IMR-90 (cell line): ENCODE measurements around the gene GRIN2A.

ENCODE experiments used
- SMC3 ChIP-seq: fragments of 150-350 bp; IDR thresholded peaks from 2 replicates; pipeline ENCODE4 v1.6.1; 2016; ENCODE audit warnings: low read depth, mild to moderate bottlenecking, antibody characterized with exemption, low read length, moderate library complexity
- TF ChIP-seq, protein P1 (sequence below): conservative IDR thresholded peaks from 2 replicates; pipeline ENCODE4 v1.5.1; 2012; ENCODE audit warnings: mild to moderate bottlenecking, low read depth, low read length, improper control_type of control experiment

DNA sequence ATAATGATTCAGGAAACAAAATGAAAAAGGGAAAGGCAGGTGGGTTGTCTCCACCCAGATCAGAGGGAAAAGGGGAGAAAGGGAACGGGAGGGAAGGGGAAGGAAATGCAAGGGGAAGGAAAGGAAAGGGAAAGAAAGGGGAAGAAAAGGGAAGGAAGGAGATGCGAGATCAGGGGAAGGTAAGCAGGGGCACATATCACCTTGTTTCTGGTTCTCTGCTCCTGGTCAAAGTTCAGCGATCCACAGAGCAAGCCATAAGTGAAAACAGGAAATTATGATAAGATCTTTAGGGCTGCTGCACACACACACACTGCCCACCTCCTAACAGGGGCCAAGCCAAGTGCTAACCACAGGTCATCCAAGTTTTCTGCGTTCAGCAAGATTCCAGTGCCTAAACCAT, 37.5 kb upstream of the GRIN2A start:
- TF ChIP-seq, protein P1, sequence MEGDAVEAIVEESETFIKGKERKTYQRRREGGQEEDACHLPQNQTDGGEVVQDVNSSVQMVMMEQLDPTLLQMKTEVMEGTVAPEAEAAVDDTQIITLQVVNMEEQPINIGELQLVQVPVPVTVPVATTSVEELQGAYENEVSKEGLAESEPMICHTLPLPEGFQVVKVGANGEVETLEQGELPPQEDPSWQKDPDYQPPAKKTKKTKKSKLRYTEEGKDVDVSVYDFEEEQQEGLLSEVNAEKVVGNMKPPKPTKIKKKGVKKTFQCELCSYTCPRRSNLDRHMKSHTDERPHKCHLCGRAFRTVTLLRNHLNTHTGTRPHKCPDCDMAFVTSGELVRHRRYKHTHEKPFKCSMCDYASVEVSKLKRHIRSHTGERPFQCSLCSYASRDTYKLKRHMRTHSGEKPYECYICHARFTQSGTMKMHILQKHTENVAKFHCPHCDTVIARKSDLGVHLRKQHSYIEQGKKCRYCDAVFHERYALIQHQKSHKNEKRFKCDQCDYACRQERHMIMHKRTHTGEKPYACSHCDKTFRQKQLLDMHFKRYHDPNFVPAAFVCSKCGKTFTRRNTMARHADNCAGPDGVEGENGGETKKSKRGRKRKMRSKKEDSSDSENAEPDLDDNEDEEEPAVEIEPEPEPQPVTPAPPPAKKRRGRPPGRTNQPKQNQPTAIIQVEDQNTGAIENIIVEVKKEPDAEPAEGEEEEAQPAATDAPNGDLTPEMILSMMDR: no peak
- no peak for TF ChIP-seq SMC3
